HepG2 (cell line): ENCODE data around the gene EEA1. TPM values are rescaled to one million over a fixed set of nuclear protein-coding genes. Genes with fewer than 3 reads are reported as not detected.
A peak's percentile ranks its signal among the peaks of the same experiment; 100 is the strongest.

Experiments used
- CEBPZ ChIP-seq: IDR thresholded peaks from 2 replicates; pipeline ENCODE4 v1.6.1; 2012; ENCODE audit warnings: low read length, improper control_type of control experiment
- CREM ChIP-seq, 2 experiments: sonication (generic) in 1 of 2; formaldehyde crosslinking in 1 of 2; IDR thresholded peaks; 2 replicates each; pipeline versions ENCODE4 v1.4.0 to v1.6.1; 2016 to 2020; ENCODE audit warnings: antibody characterized with exemption in 1 of 2, mild to moderate bottlenecking in 1 of 2, missing genetic modification reagents in 1 of 2
- CTCF ChIP-seq: sonication (generic); formaldehyde crosslinking; IDR thresholded peaks from 2 replicates; pipeline ENCODE4 v1.5.0; 2020; ENCODE audit warnings: mild to moderate bottlenecking, missing genetic modification reagents, moderate library complexity
- HNRNPUL1 ChIP-seq: fragments of 200-400 bp; formaldehyde crosslinking; IDR thresholded peaks from 2 replicates; pipeline ENCODE4 v1.6.1; 2017; ENCODE audit warnings: low read depth, mild to moderate bottlenecking, low read length, moderate library complexity
- KLF6 ChIP-seq: IDR thresholded peaks from 2 replicates; pipeline ENCODE4 v1.8.0; 2016; ENCODE audit warnings: missing biosample characterization, missing genetic modification reagents
- MAF1 ChIP-seq: sonication (generic); formaldehyde crosslinking; IDR thresholded peaks from 2 replicates; pipeline ENCODE4 v1.5.0; 2020; ENCODE audit warnings: missing genetic modification reagents, borderline replicate concordance
- MAFK ChIP-seq, 2 experiments: IDR thresholded peaks in 1 of 2; conservative IDR thresholded peaks in 1 of 2; 2 replicates each; pipeline ENCODE4 v1.6.1; 2011; ENCODE audit warnings: improper control_type of control experiment in 2 of 2, low read length in 2 of 2
- MED8 ChIP-seq: sonication (generic); formaldehyde crosslinking; IDR thresholded peaks from 2 replicates; pipeline ENCODE4 v1.8.1; 2023; ENCODE audit warnings: mild to moderate bottlenecking, missing genetic modification reagents; ENCODE audit not compliant: insufficient replicate concordance
- MNT ChIP-seq: fragments of 450-650 bp; IDR thresholded peaks from 2 replicates; pipeline ENCODE4 v1.6.1; 2016
- NFE2L1 ChIP-seq: sonication (generic); formaldehyde crosslinking; IDR thresholded peaks from 2 replicates; pipeline ENCODE4 v1.4.0; 2020; ENCODE audit warnings: missing genetic modification reagents, mild to moderate bottlenecking, borderline replicate concordance
- REL ChIP-seq: sonication (generic); formaldehyde crosslinking; conservative IDR thresholded peaks from 2 replicates; pipeline ENCODE4 v1.8.0; 2022; ENCODE audit warnings: mild to moderate bottlenecking, missing genetic modification reagents, moderate library complexity
- SRSF4 ChIP-seq: fragments of 200-400 bp; formaldehyde crosslinking; IDR thresholded peaks from one replicate; pipeline ENCODE4 v1.6.1; 2018; ENCODE audit warnings: mild to moderate bottlenecking, low read depth, low read length, moderate library complexity; ENCODE audit not compliant: poor library complexity, severe bottlenecking
- TIGD3 ChIP-seq: sonication (generic); formaldehyde crosslinking; IDR thresholded peaks from 2 replicates; pipeline ENCODE4 v1.5.1; 2020; ENCODE audit warnings: mild to moderate bottlenecking, missing genetic modification reagents, borderline replicate concordance
- ZBTB33 ChIP-seq: sonication (generic); formaldehyde crosslinking; IDR thresholded peaks from 2 replicates; pipeline ENCODE4 v1.4.0; 2020; ENCODE audit warnings: missing genetic modification reagents
- ZNF431 ChIP-seq: sonication (generic); formaldehyde crosslinking; IDR thresholded peaks from 2 replicates; pipeline ENCODE4 v1.9.0; 2022; ENCODE audit warnings: missing genetic modification reagents, low read depth, mild to moderate bottlenecking, borderline replicate concordance
- ZNF543 ChIP-seq: sonication (generic); formaldehyde crosslinking; IDR thresholded peaks from 2 replicates; pipeline ENCODE4 v1.4.0; 2020; ENCODE audit warnings: mild to moderate bottlenecking, missing genetic modification reagents
- ZNF776 ChIP-seq: sonication (generic); formaldehyde crosslinking; IDR thresholded peaks from 2 replicates; pipeline ENCODE4 v1.4.0; 2020; ENCODE audit warnings: mild to moderate bottlenecking, missing genetic modification reagents
- ZNF879 ChIP-seq: sonication (generic); formaldehyde crosslinking; IDR thresholded peaks from 2 replicates; pipeline ENCODE4 v1.8.1; 2023; ENCODE audit warnings: missing genetic modification reagents
- ZSCAN22 ChIP-seq: sonication (generic); formaldehyde crosslinking; IDR thresholded peaks from 2 replicates; pipeline ENCODE4 v1.4.0; 2020; ENCODE audit warnings: mild to moderate bottlenecking, missing genetic modification reagents
- polyA plus RNA-seq, 8 experiments: library from polyadenylated mRNA; depleted of rRNA in 3 of 8; stranded (reverse) in 7 of 8; unstranded in 1 of 8; fragments of >200 nt; fragmentation: Illumina TruSeq in 4 of 8; extraction: Trizol in 4 of 8; gene quantifications; 2 replicates each; pipeline versions ENCODE4 v1.2.1 to v1.2.3, GENCODE V29; 2011 to 2016; ENCODE audit warnings: low read depth in 4 of 8, missing spikeins in 1 of 8, mixed read lengths in 1 of 8; ENCODE audit not compliant: insufficient read depth in 1 of 8
- total RNA-seq, 5 experiments: library from RNA; depleted of rRNA; stranded (reverse); fragments of >200 nt; fragmentation: Illumina TruSeq; extraction: Trizol; gene quantifications; 2 replicates each; pipeline ENCODE4 v1.2.3, GENCODE V29; 2016; ENCODE audit warnings: low read depth in 1 of 5

EEA1 gene
- total and polyA plus RNA-seq, 2 of the 13 experiments (the other 11 are each of a cell fraction or from before 2014, with no cell fraction given) = 5.0 to 19.3 TPM

GRCh38 chr12:92945659-92946220 is 16.6 kb upstream of the EEA1 start (continued):
- TF ChIP-seq ZBTB33 (CRISPR knock-in tag) = peak; percentile 49; the same call in 1 of the 2 replicates
- no peak for TF ChIP-seq ZSCAN22 (CRISPR knock-in tag)
- TF ChIP-seq MNT = no peak
- TF ChIP-seq TIGD3 (CRISPR knock-in tag) = no peak
- peak; percentile 86 for TF ChIP-seq CREM (IDR thresholded peaks at IDR 0.05)
- TF ChIP-seq CREM (CRISPR knock-in tag; IDR thresholded peaks at IDR 0.05) = no peak
- TF ChIP-seq REL (CRISPR knock-in tag) = no peak
- TF ChIP-seq MAF1 = no peak
- no peak for TF ChIP-seq MAFK (conservative IDR thresholded peaks at IDR 0.05 in 1 of 2, IDR thresholded peaks at IDR 0.05 in 1 of 2; ENCODE audit: low read length in 2 of 2)
- TF ChIP-seq MED8 (CRISPR knock-in tag) = peak; percentile 28
- TF ChIP-seq CTCF = no peak
- TF ChIP-seq ZNF431 (CRISPR knock-in tag) = no peak
- no peak for TF ChIP-seq CEBPZ
- no peak for TF ChIP-seq KLF6 (CRISPR knock-in tag)
- TF ChIP-seq HNRNPUL1 = peak; percentile 74; the same call in 1 of the 2 replicates
- no peak for TF ChIP-seq NFE2L1 (CRISPR knock-in tag)
- peak; percentile 73; the same call in 1 of the 2 replicates for TF ChIP-seq ZNF543
- no peak for TF ChIP-seq ZNF776
- TF ChIP-seq SRSF4 = no peak
- TF ChIP-seq ZNF879 (CRISPR knock-in tag) = no peak
